Measurements from ENCODE around the gene MAP1B. TPM values are rescaled to one million over a fixed set of nuclear protein-coding genes. Genes with fewer than 3 reads are reported as not detected.

The MAP1B gene
- polyA plus RNA-seq, 1 donor from 2014 or later, result 234 TPM

DNA sequence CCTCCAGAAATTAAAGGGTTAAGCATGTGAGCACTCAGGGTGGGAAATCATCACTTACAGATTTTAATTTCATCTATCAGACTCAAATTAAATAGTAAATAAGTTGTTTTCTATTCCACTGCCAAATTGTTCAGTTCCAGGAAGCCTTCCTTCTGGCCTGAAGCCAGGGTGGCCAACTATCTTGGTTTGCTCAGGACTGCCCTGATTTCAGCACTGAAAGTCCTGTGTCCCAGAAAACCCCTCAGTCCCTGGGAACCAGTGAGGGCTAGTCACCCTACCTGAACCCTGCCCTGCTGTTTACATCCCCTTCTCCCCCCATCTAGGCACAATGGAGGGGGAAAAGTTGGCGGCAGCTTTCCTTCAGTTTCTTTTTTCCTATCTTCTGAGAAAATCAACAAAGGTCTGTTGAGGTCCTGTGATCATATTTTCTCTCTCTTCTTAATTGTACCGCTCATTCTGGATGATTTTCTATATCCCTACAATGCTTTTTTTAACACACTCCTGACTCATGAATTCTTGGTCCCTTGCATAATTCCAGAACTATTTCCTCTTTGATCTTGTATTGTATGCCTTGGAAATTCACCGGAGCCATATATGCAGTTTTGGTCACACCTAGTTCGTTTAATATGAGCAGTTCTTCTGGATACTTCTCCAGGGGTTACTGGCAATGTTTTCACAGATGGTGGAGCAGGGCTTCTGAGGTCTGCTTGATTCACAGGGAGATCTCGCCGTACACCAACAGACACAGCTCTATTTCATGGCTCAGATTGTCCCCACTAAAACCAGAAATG lies 103.8 kb downstream of the MAP1B start:
- TF ChIP-seq TAF1 (IDR thresholded peaks at IDR 0.05; ENCODE audit: low read depth) (no peak), SMC3 (conservative IDR thresholded peaks at IDR 0.05; ENCODE audit: poor library complexity) (no peak), RAD21 (conservative IDR thresholded peaks at IDR 0.05) (no peak), POLR2AphosphoS5 (IDR thresholded peaks at IDR 0.05) (no peak), MXI1 (conservative IDR thresholded peaks at IDR 0.05; ENCODE audit: poor library complexity, severe bottlenecking) (no peak), EZH2 (IDR thresholded peaks at IDR 0.05; ENCODE audit: borderline replicate concordance, insufficient read depth, low read length, poor library complexity, severe bottlenecking) (no peak), REST (IDR thresholded peaks at IDR 0.05; ENCODE audit: borderline replicate concordance) (no peak), EP300 (conservative IDR thresholded peaks at IDR 0.05; ENCODE audit: poor library complexity, severe bottlenecking) (no peak)
- TF ChIP-seq, protein P1, sequence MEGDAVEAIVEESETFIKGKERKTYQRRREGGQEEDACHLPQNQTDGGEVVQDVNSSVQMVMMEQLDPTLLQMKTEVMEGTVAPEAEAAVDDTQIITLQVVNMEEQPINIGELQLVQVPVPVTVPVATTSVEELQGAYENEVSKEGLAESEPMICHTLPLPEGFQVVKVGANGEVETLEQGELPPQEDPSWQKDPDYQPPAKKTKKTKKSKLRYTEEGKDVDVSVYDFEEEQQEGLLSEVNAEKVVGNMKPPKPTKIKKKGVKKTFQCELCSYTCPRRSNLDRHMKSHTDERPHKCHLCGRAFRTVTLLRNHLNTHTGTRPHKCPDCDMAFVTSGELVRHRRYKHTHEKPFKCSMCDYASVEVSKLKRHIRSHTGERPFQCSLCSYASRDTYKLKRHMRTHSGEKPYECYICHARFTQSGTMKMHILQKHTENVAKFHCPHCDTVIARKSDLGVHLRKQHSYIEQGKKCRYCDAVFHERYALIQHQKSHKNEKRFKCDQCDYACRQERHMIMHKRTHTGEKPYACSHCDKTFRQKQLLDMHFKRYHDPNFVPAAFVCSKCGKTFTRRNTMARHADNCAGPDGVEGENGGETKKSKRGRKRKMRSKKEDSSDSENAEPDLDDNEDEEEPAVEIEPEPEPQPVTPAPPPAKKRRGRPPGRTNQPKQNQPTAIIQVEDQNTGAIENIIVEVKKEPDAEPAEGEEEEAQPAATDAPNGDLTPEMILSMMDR (IDR thresholded peaks at IDR 0.05; ENCODE audit: poor library complexity, severe bottlenecking), result no peak
- Histone ChIP-seq H3K27me3 (ENCODE audit: insufficient read depth, low read depth, low read length) (no peaks in the 10 kb centered on the region), H3F3A (ENCODE audit: insufficient read depth, low read length, poor library complexity, severe bottlenecking) (peaks cover 2% of the 10 kb centered on the region), H3K4me3 (ENCODE audit: low read length) (no peak overlapping the region), H3K9me2 (ENCODE audit: insufficient read depth, low read length) (no peaks in the 10 kb centered on the region), H2AFZ (ENCODE audit: low read depth, low read length) (no peak overlapping the region), H3K9ac (ENCODE audit: low read length) (no peak overlapping the region), H3K27ac (ENCODE audit: low read length) (no peak overlapping the region), H3K79me2 (replicated peaks; ENCODE audit: insufficient read depth, low read length) (peaks cover 31% of the 10 kb centered on the region), H3K4me2 (ENCODE audit: low read length) (no peak overlapping the region), H3K9me3 (ENCODE audit: low read length) (no peaks in the 10 kb centered on the region), H3K36me3 (ENCODE audit: insufficient read depth, low read length) (peaks cover 15% of the 10 kb centered on the region), H4K20me1 (ENCODE audit: insufficient read depth) (peaks cover 8% of the 10 kb centered on the region)

DNA sequence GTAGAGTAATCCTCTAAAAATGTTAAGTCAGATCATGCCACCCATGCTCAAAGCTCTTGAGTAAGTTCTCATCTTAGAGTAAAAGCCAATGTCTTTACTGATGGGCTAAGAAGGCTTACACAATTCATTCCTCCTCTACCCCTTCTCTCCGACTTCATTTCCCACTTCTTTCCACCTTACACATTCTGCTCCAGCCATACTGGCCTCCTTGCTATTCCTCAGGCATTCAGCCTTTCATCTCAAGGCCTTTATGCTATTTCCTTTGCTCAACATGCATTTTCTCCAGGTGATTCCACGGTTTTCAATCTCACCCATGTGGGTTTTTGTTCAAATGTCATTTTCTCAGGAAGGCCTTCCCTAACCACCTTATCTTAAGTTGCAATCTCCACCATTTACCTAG lies 104.9 kb downstream of the MAP1B start:
- Histone ChIP-seq H3K27me3 (ENCODE audit: insufficient read depth, low read depth, low read length) (no peaks in the 10 kb centered on the region), H3K4me3 (ENCODE audit: low read length) (no peak overlapping the region), H3K36me3 (ENCODE audit: insufficient read depth, low read length) (peaks cover 8% of the 10 kb centered on the region), H3F3A (ENCODE audit: insufficient read depth, low read length, poor library complexity, severe bottlenecking) (peaks cover 2% of the 10 kb centered on the region), H3K9me3 (ENCODE audit: low read length) (no peaks in the 10 kb centered on the region), H3K4me2 (ENCODE audit: low read length) (no peak overlapping the region), H4K20me1 (ENCODE audit: insufficient read depth) (no peaks in the 10 kb centered on the region), H2AFZ (ENCODE audit: low read depth, low read length) (no peak overlapping the region), H3K27ac (ENCODE audit: low read length) (no peak overlapping the region), H3K79me2 (replicated peaks; ENCODE audit: insufficient read depth, low read length) (peaks cover 22% of the 10 kb centered on the region), H3K9me2 (ENCODE audit: insufficient read depth, low read length) (no peaks in the 10 kb centered on the region), H3K9ac (ENCODE audit: low read length) (no peak overlapping the region)
- TF ChIP-seq SMC3 (conservative IDR thresholded peaks at IDR 0.05; ENCODE audit: poor library complexity) (no peak), POLR2AphosphoS5 (IDR thresholded peaks at IDR 0.05) (peak; percentile 28)
